GM06990 (cell line): Measurements from ENCODE around the gene GNG12.

ENCODE experiments used
- DNase-seq: peaks from one replicate; pipeline ENCODE4 v3.0.0-alpha.2; 2011; ENCODE audit not compliant: insufficient read length; ENCODE audit errors: extremely low read depth
- H3K27me3 ChIP-seq: replicated peaks from 2 replicates; pipeline ENCODE4 v1.6.0; 2011; ENCODE audit warnings: low read length; ENCODE audit not compliant: control insufficient read depth, insufficient read depth
- H3K36me3 ChIP-seq: 2 replicates; pipeline ENCODE4 v1.5.1; 2011; ENCODE audit warnings: low read length; ENCODE audit not compliant: control insufficient read depth, insufficient read depth
- H3K4me3 ChIP-seq: replicated peaks from 2 replicates; pipeline ENCODE4 v1.5.1; 2011; ENCODE audit warnings: low read depth, mild to moderate bottlenecking, control low read depth, low read length
- TF ChIP-seq, protein P1 (sequence below): IDR thresholded peaks from 2 replicates; pipeline ENCODE4 v1.5.1; 2011; ENCODE audit warnings: low read length, control low read depth, mild to moderate bottlenecking, inconsistent platforms; ENCODE audit not compliant: insufficient read depth, poor library complexity, severe bottlenecking

Gene GNG12

GRCh38 chr1:67784545-67785186 lies 48.6 kb downstream of the GNG12 start:
- TF ChIP-seq, protein P1, sequence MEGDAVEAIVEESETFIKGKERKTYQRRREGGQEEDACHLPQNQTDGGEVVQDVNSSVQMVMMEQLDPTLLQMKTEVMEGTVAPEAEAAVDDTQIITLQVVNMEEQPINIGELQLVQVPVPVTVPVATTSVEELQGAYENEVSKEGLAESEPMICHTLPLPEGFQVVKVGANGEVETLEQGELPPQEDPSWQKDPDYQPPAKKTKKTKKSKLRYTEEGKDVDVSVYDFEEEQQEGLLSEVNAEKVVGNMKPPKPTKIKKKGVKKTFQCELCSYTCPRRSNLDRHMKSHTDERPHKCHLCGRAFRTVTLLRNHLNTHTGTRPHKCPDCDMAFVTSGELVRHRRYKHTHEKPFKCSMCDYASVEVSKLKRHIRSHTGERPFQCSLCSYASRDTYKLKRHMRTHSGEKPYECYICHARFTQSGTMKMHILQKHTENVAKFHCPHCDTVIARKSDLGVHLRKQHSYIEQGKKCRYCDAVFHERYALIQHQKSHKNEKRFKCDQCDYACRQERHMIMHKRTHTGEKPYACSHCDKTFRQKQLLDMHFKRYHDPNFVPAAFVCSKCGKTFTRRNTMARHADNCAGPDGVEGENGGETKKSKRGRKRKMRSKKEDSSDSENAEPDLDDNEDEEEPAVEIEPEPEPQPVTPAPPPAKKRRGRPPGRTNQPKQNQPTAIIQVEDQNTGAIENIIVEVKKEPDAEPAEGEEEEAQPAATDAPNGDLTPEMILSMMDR, result no peak
- no peak for DNase-seq
- Histone ChIP-seq H3K36me3 (no peaks in the 10 kb centered on the region), H3K4me3 (no peak overlapping the region), H3K27me3 (no peaks in the 10 kb centered on the region; the same call in 1 of the 2 replicates)

DNA sequence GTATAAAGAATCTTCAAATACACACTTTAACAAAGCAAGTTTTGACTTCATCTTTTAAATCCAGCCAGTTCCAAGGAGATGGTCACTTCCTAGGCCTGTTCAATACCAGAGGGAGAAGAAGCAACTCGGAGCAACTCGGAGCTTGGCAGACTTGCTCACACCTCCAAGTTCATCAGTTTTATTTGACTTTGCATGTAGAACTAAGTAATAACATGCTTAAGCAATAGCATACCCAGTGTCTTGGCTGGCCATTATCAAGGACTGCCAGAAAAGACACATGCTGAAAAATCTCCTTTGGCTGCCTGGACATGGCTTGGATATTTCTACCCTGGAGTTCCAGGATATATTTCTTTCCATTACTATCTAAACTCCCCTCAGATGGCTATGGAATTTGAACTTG lies 52.6 kb downstream of the GNG12 start:
- Histone ChIP-seq H3K36me3 (no peaks in the 10 kb centered on the region), H3K4me3 (no peak overlapping the region), H3K27me3 (no peaks in the 10 kb centered on the region)
- TF ChIP-seq, protein P1, result no peak
- no peak for DNase-seq

DNA sequence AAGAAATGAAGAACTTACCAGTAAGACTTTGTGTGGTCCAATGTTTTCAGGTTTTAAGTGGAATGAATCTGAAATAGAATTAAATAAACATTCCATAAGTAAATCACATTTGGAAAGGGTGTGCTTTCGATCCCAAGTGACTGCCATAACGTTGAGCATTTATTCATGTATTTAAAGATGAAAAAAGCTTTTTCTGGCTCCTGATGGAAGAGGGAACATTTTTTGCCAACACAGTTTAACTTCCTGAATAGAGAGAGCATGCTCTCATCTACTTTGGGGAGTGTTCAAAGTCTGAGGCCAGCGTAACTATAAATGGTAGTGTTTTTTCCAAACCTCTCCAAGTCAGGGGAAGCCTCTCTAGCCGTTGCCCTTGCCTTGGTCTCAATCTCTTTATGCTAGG lies 55.8 kb downstream of the GNG12 start:
- Histone ChIP-seq H3K27me3 (no peaks in the 10 kb centered on the region), H3K4me3 (no peak overlapping the region), H3K36me3 (no peaks in the 10 kb centered on the region)
- TF ChIP-seq, protein P1, result no peak
- DNase-seq, result no peak

DNA sequence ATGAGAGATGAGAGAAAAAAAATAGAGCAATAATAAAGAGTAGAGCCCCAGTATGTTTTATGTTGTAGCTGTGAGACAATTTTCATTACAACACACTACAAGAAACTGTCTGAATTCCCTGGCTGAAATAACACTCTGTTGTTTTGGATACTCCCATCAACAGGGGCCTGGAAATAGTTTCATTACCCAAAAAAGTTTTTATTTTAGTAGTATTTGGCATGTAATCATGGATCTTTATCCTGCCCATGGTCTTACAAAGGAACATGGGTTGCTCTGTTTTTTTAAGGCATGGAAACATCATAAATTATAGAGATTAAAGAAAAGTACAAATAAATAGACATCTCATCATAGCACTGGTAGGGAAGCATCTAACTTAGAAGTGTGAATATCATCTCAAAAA lies 56.3 kb downstream of the GNG12 start:
- no peak for DNase-seq
- Histone ChIP-seq H3K27me3 (no peaks in the 10 kb centered on the region), H3K36me3 (no peaks in the 10 kb centered on the region), H3K4me3 (no peak overlapping the region)
- TF ChIP-seq, protein P1, result no peak

DNA sequence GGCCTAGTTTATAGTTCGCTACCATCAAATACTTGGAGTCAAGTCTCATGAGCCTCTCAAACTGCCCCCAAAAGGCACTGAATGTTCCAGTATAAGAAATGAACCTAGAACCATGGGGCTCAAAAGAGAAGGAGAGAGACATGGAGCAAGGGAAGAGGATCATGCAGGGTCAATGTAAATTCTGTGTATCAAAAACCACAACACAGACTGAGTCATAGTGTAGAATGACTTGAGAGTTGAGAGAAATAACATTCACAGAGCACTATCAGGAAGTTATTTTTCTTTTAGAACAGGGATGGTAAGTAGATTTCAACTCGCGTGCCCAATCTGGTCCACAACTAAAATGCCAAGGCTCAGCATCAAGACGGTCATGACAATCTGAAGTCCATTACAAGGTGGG lies 59.8 kb downstream of the GNG12 start:
- no peaks in the 10 kb centered on the region for H3K36me3 ChIP-seq
- TF ChIP-seq, protein P1, result no peak
- DNase-seq, result no peak
- no peak overlapping the region for H3K4me3 ChIP-seq
- no peaks in the 10 kb centered on the region for H3K27me3 ChIP-seq

GRCh38 chr1:67771749-67772148 lies 61.5 kb downstream of the GNG12 start:
- Histone ChIP-seq H3K4me3 (no peak overlapping the region), H3K27me3 (no peaks in the 10 kb centered on the region), H3K36me3 (no peaks in the 10 kb centered on the region)
- TF ChIP-seq, protein P1, result no peak
- DNase-seq, result no peak
